ENCODE measurements around the gene KATNBL1. TPM values are rescaled to one million over a fixed set of nuclear protein-coding genes. Genes with fewer than 3 reads are reported as not detected.

The KATNBL1 gene
- total and polyA plus RNA-seq, 9 of the 15 experiments (the other 6 are each of a cell fraction or from before 2014, with no cell fraction given), result 6.6 to 46.0 (median 24.0) TPM

GRCh38 chr15:34188711-34189110, 21.2 kb downstream of the KATNBL1 start (continued):
- TF ChIP-seq, protein P1, sequence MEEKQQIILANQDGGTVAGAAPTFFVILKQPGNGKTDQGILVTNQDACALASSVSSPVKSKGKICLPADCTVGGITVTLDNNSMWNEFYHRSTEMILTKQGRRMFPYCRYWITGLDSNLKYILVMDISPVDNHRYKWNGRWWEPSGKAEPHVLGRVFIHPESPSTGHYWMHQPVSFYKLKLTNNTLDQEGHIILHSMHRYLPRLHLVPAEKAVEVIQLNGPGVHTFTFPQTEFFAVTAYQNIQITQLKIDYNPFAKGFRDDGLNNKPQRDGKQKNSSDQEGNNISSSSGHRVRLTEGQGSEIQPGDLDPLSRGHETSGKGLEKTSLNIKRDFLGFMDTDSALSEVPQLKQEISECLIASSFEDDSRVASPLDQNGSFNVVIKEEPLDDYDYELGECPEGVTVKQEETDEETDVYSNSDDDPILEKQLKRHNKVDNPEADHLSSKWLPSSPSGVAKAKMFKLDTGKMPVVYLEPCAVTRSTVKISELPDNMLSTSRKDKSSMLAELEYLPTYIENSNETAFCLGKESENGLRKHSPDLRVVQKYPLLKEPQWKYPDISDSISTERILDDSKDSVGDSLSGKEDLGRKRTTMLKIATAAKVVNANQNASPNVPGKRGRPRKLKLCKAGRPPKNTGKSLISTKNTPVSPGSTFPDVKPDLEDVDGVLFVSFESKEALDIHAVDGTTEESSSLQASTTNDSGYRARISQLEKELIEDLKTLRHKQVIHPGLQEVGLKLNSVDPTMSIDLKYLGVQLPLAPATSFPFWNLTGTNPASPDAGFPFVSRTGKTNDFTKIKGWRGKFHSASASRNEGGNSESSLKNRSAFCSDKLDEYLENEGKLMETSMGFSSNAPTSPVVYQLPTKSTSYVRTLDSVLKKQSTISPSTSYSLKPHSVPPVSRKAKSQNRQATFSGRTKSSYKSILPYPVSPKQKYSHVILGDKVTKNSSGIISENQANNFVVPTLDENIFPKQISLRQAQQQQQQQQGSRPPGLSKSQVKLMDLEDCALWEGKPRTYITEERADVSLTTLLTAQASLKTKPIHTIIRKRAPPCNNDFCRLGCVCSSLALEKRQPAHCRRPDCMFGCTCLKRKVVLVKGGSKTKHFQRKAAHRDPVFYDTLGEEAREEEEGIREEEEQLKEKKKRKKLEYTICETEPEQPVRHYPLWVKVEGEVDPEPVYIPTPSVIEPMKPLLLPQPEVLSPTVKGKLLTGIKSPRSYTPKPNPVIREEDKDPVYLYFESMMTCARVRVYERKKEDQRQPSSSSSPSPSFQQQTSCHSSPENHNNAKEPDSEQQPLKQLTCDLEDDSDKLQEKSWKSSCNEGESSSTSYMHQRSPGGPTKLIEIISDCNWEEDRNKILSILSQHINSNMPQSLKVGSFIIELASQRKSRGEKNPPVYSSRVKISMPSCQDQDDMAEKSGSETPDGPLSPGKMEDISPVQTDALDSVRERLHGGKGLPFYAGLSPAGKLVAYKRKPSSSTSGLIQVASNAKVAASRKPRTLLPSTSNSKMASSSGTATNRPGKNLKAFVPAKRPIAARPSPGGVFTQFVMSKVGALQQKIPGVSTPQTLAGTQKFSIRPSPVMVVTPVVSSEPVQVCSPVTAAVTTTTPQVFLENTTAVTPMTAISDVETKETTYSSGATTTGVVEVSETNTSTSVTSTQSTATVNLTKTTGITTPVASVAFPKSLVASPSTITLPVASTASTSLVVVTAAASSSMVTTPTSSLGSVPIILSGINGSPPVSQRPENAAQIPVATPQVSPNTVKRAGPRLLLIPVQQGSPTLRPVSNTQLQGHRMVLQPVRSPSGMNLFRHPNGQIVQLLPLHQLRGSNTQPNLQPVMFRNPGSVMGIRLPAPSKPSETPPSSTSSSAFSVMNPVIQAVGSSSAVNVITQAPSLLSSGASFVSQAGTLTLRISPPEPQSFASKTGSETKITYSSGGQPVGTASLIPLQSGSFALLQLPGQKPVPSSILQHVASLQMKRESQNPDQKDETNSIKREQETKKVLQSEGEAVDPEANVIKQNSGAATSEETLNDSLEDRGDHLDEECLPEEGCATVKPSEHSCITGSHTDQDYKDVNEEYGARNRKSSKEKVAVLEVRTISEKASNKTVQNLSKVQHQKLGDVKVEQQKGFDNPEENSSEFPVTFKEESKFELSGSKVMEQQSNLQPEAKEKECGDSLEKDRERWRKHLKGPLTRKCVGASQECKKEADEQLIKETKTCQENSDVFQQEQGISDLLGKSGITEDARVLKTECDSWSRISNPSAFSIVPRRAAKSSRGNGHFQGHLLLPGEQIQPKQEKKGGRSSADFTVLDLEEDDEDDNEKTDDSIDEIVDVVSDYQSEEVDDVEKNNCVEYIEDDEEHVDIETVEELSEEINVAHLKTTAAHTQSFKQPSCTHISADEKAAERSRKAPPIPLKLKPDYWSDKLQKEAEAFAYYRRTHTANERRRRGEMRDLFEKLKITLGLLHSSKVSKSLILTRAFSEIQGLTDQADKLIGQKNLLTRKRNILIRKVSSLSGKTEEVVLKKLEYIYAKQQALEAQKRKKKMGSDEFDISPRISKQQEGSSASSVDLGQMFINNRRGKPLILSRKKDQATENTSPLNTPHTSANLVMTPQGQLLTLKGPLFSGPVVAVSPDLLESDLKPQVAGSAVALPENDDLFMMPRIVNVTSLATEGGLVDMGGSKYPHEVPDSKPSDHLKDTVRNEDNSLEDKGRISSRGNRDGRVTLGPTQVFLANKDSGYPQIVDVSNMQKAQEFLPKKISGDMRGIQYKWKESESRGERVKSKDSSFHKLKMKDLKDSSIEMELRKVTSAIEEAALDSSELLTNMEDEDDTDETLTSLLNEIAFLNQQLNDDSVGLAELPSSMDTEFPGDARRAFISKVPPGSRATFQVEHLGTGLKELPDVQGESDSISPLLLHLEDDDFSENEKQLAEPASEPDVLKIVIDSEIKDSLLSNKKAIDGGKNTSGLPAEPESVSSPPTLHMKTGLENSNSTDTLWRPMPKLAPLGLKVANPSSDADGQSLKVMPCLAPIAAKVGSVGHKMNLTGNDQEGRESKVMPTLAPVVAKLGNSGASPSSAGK (IDR thresholded peaks at IDR 0.05), result no peak
- TF ChIP-seq STAT5B (CRISPR knock-in tag; IDR thresholded peaks at IDR 0.05), result no peak
- no peak for TF ChIP-seq TCFL5 (CRISPR knock-in tag; conservative IDR thresholded peaks at IDR 0.05)
- no peak for TF ChIP-seq ZNF57 (CRISPR knock-in tag; IDR thresholded peaks at IDR 0.05)
- no peak for TF ChIP-seq ZNF384 (IDR thresholded peaks at IDR 0.05; ENCODE audit: low read depth, low read length)
- no peak for TF ChIP-seq GABPB2 (CRISPR knock-in tag; conservative IDR thresholded peaks at IDR 0.05)

Data from K562 (cell line).